ENCODE results near the gene STYK1. TPM values are rescaled to one million over a fixed set of nuclear protein-coding genes. Genes with fewer than 3 reads are reported as not detected.

The STYK1 gene
- total and polyA plus RNA-seq, 4 donors, result 0.03 to 1.3 (median 0.08) TPM; not detected in 1

DNA sequence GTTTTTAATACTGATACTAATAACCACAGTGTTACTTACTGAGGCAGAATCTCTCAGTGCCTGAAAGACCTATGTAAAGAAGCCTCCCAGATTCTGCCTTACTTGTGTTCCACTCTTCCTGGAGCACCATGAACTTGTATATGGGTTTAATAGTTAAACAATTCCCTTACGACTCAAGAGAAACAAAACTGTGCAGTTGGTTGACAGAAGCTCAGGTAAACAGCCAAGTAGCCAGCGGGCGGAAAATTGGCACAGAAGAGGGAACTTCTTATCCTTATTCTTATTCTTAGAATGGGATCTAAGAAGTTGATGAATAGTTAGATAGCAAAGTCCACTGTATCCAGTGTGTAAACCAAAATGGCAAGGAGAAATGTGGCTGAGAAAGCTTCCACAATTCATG, 37.7 kb downstream of the STYK1 start:
- Histone ChIP-seq H3K9me3 (ENCODE audit: control insufficient read depth in 4 of 4, low read length in 3 of 4) (peaks cover 0 to 2% (median 0%) of the 10 kb centered on the region in 4 donors), H3K4me1 (ENCODE audit: control insufficient read depth in 4 of 4, insufficient read depth in 4 of 4, low read length in 3 of 4) (no peaks in the 10 kb centered on the region), H3K9ac (ENCODE audit: low read depth in 1 of 2, low read length in 2 of 2) (no peak overlapping the region), H3K27me3 (ENCODE audit: control insufficient read depth in 4 of 4, insufficient read depth in 4 of 4, low read length in 3 of 4) (no peaks in the 10 kb centered on the region), H3K36me3 (ENCODE audit: control insufficient read depth in 4 of 4, insufficient read depth in 3 of 4, low read depth in 1 of 4, low read length in 3 of 4) (no peaks in the 10 kb centered on the region), H3K27ac (ENCODE audit: low read depth in 1 of 2, low read length in 2 of 2) (no peak overlapping the region), H3K4me3 (ENCODE audit: low read depth in 1 of 3, low read length in 3 of 3) (no peak overlapping the region)
- TF ChIP-seq, protein P1, sequence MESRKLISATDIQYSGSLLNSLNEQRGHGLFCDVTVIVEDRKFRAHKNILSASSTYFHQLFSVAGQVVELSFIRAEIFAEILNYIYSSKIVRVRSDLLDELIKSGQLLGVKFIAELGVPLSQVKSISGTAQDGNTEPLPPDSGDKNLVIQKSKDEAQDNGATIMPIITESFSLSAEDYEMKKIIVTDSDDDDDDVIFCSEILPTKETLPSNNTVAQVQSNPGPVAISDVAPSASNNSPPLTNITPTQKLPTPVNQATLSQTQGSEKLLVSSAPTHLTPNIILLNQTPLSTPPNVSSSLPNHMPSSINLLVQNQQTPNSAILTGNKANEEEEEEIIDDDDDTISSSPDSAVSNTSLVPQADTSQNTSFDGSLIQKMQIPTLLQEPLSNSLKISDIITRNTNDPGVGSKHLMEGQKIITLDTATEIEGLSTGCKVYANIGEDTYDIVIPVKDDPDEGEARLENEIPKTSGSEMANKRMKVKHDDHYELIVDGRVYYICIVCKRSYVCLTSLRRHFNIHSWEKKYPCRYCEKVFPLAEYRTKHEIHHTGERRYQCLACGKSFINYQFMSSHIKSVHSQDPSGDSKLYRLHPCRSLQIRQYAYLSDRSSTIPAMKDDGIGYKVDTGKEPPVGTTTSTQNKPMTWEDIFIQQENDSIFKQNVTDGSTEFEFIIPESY (IDR thresholded peaks at IDR 0.05), result no peak
- TF ChIP-seq JUND (IDR thresholded peaks at IDR 0.05) (no peak), GABPA (IDR thresholded peaks at IDR 0.05 in 1 of 2, conservative IDR thresholded peaks at IDR 0.05 in 1 of 2) (no peak), YY1 (IDR thresholded peaks at IDR 0.05) (no peak), EGR1 (IDR thresholded peaks at IDR 0.05; ENCODE audit: low read depth in 2 of 2) (no peak), HNF4A (conservative IDR thresholded peaks at IDR 0.05) (no peak), RAD21 (IDR thresholded peaks at IDR 0.05) (no peak), CTCF (IDR thresholded peaks at IDR 0.05; ENCODE audit: low read depth, low read length, missing input control) (no peak), MAX (IDR thresholded peaks at IDR 0.05) (no peak), FOXA1 (IDR thresholded peaks at IDR 0.05) (no peak), NR2F2 (IDR thresholded peaks at IDR 0.05) (no peak), FOXA2 (IDR thresholded peaks at IDR 0.05) (no peak)
- TF ChIP-seq, protein P2, sequence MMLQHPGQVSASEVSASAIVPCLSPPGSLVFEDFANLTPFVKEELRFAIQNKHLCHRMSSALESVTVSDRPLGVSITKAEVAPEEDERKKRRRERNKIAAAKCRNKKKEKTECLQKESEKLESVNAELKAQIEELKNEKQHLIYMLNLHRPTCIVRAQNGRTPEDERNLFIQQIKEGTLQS (IDR thresholded peaks at IDR 0.05), result no peak
- TF ChIP-seq, protein P3, sequence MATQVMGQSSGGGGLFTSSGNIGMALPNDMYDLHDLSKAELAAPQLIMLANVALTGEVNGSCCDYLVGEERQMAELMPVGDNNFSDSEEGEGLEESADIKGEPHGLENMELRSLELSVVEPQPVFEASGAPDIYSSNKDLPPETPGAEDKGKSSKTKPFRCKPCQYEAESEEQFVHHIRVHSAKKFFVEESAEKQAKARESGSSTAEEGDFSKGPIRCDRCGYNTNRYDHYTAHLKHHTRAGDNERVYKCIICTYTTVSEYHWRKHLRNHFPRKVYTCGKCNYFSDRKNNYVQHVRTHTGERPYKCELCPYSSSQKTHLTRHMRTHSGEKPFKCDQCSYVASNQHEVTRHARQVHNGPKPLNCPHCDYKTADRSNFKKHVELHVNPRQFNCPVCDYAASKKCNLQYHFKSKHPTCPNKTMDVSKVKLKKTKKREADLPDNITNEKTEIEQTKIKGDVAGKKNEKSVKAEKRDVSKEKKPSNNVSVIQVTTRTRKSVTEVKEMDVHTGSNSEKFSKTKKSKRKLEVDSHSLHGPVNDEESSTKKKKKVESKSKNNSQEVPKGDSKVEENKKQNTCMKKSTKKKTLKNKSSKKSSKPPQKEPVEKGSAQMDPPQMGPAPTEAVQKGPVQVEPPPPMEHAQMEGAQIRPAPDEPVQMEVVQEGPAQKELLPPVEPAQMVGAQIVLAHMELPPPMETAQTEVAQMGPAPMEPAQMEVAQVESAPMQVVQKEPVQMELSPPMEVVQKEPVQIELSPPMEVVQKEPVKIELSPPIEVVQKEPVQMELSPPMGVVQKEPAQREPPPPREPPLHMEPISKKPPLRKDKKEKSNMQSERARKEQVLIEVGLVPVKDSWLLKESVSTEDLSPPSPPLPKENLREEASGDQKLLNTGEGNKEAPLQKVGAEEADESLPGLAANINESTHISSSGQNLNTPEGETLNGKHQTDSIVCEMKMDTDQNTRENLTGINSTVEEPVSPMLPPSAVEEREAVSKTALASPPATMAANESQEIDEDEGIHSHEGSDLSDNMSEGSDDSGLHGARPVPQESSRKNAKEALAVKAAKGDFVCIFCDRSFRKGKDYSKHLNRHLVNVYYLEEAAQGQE (IDR thresholded peaks at IDR 0.05), result no peak
- 78% methylated on average over 3 of the region's 3 CpGs for WGBS
- DNase-seq (ENCODE audit: low spot score), result no peak

GRCh38 chr12:10635306-10635705, 38.5 kb downstream of the STYK1 start:
- DNase-seq (ENCODE audit: low spot score), result no peak
- H3K36me3 ChIP-seq (ENCODE audit: control insufficient read depth in 4 of 4, insufficient read depth in 3 of 4, low read depth in 1 of 4, low read length in 3 of 4), result no peaks in the 10 kb centered on the region
- 72% methylated on average over 2 of the region's 2 CpGs for WGBS
- no peaks in the 10 kb centered on the region for H3K9me3 ChIP-seq (ENCODE audit: control insufficient read depth in 4 of 4, low read length in 3 of 4)
- no peak overlapping the region for H3K4me3 ChIP-seq (ENCODE audit: low read depth in 1 of 3, low read length in 3 of 3)
- no peak for TF ChIP-seq NR2F2 (IDR thresholded peaks at IDR 0.05)
- TF ChIP-seq JUND (IDR thresholded peaks at IDR 0.05), result no peak
- no peak for TF ChIP-seq TAF1 (conservative IDR thresholded peaks at IDR 0.05)
- no peak for TF ChIP-seq GABPA (IDR thresholded peaks at IDR 0.05 in 1 of 2, conservative IDR thresholded peaks at IDR 0.05 in 1 of 2)
- no peak overlapping the region for H3K9ac ChIP-seq (ENCODE audit: low read depth in 1 of 2, low read length in 2 of 2)
- H3K4me1 ChIP-seq (ENCODE audit: control insufficient read depth in 4 of 4, insufficient read depth in 4 of 4, low read length in 3 of 4), result no peaks in the 10 kb centered on the region
- no peaks in the 10 kb centered on the region for H3K27me3 ChIP-seq (ENCODE audit: control insufficient read depth in 4 of 4, insufficient read depth in 4 of 4, low read length in 3 of 4)
- no peak overlapping the region for H3K27ac ChIP-seq (ENCODE audit: low read depth in 1 of 2, low read length in 2 of 2)

All from liver (tissue), 9 donors.